ENCODE data around the gene MAPK4.

- TF ChIP-seq POLR2AphosphoS5 (IDR thresholded peaks at IDR 0.05; ENCODE audit: insufficient read depth in 1 of 2, low read depth in 1 of 2) (no peak), POLR2A (IDR thresholded peaks at IDR 0.05) (no peak)
- TF ChIP-seq, protein P1, sequence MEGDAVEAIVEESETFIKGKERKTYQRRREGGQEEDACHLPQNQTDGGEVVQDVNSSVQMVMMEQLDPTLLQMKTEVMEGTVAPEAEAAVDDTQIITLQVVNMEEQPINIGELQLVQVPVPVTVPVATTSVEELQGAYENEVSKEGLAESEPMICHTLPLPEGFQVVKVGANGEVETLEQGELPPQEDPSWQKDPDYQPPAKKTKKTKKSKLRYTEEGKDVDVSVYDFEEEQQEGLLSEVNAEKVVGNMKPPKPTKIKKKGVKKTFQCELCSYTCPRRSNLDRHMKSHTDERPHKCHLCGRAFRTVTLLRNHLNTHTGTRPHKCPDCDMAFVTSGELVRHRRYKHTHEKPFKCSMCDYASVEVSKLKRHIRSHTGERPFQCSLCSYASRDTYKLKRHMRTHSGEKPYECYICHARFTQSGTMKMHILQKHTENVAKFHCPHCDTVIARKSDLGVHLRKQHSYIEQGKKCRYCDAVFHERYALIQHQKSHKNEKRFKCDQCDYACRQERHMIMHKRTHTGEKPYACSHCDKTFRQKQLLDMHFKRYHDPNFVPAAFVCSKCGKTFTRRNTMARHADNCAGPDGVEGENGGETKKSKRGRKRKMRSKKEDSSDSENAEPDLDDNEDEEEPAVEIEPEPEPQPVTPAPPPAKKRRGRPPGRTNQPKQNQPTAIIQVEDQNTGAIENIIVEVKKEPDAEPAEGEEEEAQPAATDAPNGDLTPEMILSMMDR (IDR thresholded peaks at IDR 0.05): no peak
Measured at GRCh38 chr18:50623694-50624352, 63.9 kb downstream of the MAPK4 start.
